Fibroblast of mammary gland (primary cell): ENCODE measurements around the gene TREX2.
A peak's percentile ranks its signal among the peaks of the same experiment; 100 is the strongest.

ENCODE experiments used
- DNase-seq: peaks from one replicate; pipeline ENCODE4 v3.0.0-alpha.2; 2010; ENCODE audit warnings: low read depth
- H3K4me3 ChIP-seq: 2 replicates; pipeline ENCODE4 v1.5.1; 2011; ENCODE audit warnings: low read depth, mild to moderate bottlenecking, low read length, moderate library complexity; ENCODE audit not compliant: control insufficient read depth
- CTCF ChIP-seq: conservative IDR thresholded peaks from 2 replicates; pipeline ENCODE4 v1.5.1; 2011; ENCODE audit warnings: low read depth, low read length, inconsistent platforms; ENCODE audit not compliant: control insufficient read depth, insufficient read depth

TREX2 gene

GRCh38 chrX:153476666-153477363, 31.0 kb upstream of the TREX2 start:
- TF ChIP-seq CTCF, result no peak
- DNase-seq, result peak; percentile 63
- no peak overlapping the region for H3K4me3 ChIP-seq

- no peak for TF ChIP-seq CTCF
- no peak for DNase-seq
- no peak overlapping the region for H3K4me3 ChIP-seq
Observed at GRCh38 chrX:153475751-153476281, 30.0 kb upstream of the TREX2 start.

GRCh38 chrX:153475271-153475670, 29.4 kb upstream of the TREX2 start:
- no peak overlapping the region for H3K4me3 ChIP-seq
- no peak for DNase-seq
- TF ChIP-seq CTCF, result no peak

- TF ChIP-seq CTCF, result no peak
- DNase-seq, result peak; percentile 51
- no peak overlapping the region for H3K4me3 ChIP-seq
Observed at GRCh38 chrX:153474718-153475117, 28.9 kb upstream of the TREX2 start.

- no peak for DNase-seq
- H3K4me3 ChIP-seq, result no peak overlapping the region
- TF ChIP-seq CTCF, result no peak
Observed at GRCh38 chrX:153474266-153474665, 28.4 kb upstream of the TREX2 start.

GRCh38 chrX:153473126-153473525, 27.3 kb upstream of the TREX2 start:
- DNase-seq, result no peak
- TF ChIP-seq CTCF, result no peak
- no peak overlapping the region for H3K4me3 ChIP-seq
